HG02763 (cell line): ENCODE data around the gene SLC22A31.
A peak's percentile ranks its signal among the peaks of the same experiment; 100 is the strongest.

Experiments
- ATAC-seq: cut with Tn5 transposase; IDR thresholded peaks from one replicate; pipeline ENCODE4 v1.9.1; 2021; ENCODE audit warnings: mild to moderate bottlenecking, moderate library complexity; ENCODE audit not compliant: unreplicated experiment

Gene SLC22A31

GRCh38 chr16:89179656-89180315 lies 20.6 kb downstream of the SLC22A31 start:
- no peak for ATAC-seq

DNA sequence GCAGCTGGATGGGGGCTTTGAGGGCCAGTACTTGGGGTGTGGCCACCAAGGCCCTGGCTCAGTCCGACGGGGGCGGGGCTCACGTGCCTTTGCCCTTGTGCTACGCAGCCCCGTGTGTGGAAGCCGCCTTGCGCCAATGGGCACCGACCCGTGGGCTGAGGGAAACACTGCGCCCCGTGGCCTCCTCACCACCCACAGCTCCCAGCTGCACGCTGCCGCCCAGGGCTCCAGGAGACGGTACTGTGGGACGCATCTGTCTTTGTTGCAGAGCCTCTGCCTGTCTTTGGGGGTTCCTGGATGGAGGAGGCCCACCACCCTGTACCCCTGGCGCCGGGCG lies 21.2 kb downstream of the SLC22A31 start:
- ATAC-seq, result no peak

- ATAC-seq, result no peak
Measured at GRCh38 chr16:89178453-89179147, 21.7 kb downstream of the SLC22A31 start.

GRCh38 chr16:89177501-89177900 lies 22.8 kb downstream of the SLC22A31 start:
- ATAC-seq, result no peak

GRCh38 chr16:89176717-89177116 lies 23.6 kb downstream of the SLC22A31 start:
- ATAC-seq, result no peak

GRCh38 chr16:89176147-89176690 lies 24.1 kb downstream of the SLC22A31 start:
- ATAC-seq, result no peak

GRCh38 chr16:89175280-89176146 lies 24.8 kb downstream of the SLC22A31 start:
- no peak for ATAC-seq

DNA sequence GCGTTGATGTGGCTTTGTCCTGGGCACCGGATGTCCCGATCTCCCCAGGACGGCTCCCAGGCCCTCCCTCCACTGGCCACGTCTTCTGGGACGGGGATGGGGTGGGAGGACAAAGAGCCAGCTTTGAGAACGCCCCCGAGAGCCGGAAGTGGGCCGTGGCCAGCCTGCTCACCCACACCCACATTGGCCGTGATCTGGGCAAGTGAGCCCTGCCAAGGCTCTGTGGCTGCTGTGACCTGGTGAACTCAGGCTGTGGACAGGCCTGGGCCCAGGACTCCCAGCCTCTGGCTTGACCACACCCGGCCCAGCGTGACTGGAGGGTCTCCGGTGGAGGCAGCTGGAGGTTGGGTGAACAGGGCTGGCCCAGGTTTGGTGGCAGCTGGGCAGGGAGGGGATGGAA lies 25.5 kb downstream of the SLC22A31 start:
- no peak for ATAC-seq

GRCh38 chr16:89174055-89174827 lies 26.1 kb downstream of the SLC22A31 start:
- no peak for ATAC-seq

DNA sequence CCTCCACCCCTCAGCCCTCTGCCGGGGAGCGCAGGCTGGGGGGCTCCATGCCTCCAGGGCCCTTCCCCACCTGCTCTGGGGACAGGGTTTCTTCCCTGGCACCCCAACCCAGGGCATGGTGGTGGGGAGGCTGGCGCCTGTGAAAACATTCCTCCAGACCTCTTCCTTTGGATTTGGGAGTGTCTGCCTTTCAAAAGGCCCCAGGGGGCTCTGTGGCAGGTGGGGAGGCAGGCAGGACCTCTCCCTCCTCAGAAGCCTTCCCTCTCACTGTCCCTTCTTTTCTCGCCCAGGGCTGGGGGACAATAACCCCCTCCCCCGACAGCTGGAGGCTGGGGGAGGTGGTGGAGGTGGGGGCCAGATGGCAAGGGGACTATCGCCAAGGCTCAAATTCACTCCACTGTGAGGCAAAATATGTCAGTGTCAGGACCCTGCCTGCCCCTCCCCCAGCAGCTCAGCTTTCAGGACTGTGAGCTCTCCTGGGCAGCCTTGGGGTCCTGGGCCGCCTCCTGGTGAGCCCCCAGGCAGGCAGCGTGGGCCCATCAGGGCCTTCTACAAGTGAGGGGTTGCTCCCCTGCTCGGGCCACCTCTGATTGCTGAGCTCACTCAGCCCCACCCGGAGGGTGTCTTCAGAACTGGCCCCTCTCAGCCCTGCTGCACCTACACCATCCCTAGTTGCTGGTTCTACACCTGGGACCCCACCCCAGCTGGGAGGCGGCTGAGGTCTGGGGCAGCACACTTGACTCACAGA lies 27.0 kb downstream of the SLC22A31 start:
- ATAC-seq, result no peak

DNA sequence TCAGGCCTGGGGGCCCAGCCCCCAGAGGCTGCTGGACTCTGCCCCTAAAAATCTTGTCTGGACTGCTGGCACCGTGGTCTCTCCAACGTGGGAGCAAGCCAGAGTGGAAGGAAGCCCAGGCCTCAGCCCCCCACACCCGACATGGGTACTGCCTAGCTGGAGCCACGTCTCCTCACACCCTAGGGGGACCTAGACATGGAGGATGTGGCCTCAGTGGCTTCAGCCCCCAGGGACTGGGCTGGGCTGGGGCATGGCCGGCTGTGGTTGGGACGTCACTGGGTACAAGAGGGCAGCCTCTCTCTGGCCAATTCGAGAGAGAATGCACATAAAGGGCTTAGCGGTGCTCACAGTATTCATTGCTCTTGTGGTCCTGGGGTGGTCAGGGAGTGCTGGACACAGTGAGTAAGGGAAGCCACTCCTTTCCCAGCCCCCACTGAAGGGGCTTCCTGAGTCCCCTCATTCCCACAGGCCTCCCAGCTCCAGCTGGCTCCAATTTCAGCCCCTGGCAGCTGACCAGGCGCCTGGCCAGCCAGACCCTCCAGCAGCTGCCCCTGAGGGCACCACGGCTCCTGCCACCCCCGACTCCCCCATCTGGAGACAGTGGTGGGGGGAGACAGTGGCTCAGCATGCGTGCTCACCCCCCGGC lies 27.7 kb downstream of the SLC22A31 start:
- ATAC-seq, result no peak

GRCh38 chr16:89172171-89172527 lies 28.2 kb downstream of the SLC22A31 start:
- no peak for ATAC-seq

DNA sequence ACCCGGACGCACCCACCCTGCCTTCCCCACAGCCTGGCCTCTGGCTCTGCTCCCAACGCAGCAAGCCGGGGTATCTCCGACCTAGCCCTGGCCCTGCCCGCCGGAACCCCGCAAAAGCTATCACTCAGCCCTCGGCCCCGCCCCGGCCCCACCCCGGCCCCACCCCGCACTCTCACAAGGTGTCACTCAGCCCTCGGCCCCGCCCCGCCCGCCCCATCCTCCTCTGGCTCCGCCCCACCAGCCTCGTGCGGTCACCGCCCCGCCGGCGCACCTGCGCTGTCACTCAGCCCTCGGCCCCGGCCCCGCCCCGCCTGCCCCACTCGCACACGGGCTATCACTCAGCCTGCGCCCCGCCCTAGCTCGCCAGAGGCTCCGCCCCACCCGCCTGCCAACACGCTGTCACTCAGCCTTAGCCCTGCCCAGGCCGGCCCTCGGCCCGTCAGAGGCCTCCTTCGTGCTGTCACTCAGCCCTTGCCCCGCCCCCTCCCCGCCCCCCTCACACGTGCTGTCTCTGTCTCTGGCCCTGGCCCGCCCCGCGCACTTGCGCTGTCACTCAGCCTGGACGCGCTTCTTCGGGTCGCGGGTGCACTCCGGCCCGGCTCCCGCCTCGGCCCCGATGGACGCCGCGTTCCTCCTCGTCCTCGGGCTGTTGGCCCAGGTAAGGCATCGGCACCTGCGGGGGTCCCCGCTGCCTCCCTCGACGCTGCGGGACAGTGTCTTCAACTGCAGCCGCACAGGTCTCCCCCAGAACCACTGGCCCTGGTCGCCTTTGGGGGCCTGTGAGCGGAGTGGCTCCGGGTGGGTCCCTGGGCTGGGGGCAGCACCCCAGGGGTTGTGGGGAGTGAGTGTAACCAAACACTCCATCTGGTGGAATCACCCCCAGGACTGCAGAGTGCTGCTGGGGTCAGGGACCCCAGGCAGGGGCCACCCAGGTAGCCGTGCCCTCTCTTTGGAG lies 28.8 kb downstream of the SLC22A31 start, which contains the start of gene CDH15:
Gene CDH15, plus strand, starts transcription at position 533 of the 955 bp plus-strand sequence. Its CDS starts 84 bp downstream, at position 617.
- ATAC-seq, result peak; percentile 82

DNA sequence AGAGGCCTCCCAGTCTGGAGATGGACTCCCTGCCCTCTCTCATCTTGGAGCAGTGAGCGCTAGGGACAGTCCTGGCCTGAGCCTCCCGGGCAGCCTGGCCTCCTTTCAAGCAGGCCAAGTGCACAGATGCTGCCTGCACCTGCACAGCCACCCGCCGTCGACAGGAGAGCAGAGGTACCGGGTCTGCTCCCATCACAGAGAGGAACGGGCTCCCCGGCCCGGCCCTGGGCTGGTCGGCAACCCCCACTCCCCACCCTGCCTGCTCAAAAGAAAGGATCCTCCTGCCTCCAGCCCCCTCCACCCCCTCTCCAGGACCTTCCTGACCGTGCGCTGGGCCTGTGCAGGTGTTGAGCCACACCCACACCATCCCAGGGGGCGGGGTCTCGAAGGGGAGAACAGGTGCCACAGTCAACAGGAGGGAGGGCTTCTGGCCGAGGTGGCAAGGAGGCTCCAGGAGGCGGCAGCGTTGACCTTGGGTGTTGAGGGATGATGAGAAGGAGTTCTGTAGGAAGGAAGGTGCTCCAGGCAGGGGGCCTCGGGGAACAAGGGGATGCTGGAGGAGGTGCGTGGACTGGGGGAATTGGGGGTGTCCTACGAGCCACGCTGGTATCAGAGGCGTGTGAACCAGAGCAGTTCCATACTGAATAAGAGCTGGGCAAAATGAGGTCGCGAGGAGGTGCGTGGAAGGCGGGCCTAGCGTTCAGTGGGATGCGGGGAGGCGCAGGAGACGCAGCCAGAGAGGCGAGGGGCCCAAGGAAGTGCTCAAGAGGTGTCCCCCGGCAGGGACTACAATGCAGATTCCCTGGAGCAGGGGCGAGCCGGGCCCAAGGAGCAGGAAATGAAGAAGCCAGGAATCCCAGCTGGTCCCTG lies 29.8 kb downstream of the SLC22A31 start:
- ATAC-seq, result no peak

GRCh38 chr16:89169778-89170177 lies 30.6 kb downstream of the SLC22A31 start:
- no peak for ATAC-seq

- ATAC-seq, result no peak
Measured at GRCh38 chr16:89168381-89169189, 31.8 kb downstream of the SLC22A31 start.
